ENCODE data around the gene C12orf56. TPM values are rescaled to one million over a fixed set of nuclear protein-coding genes. Genes with fewer than 3 reads are reported as not detected.

C12orf56 gene
- total RNA-seq, 3 donors from 2014 or later, result 0.09 to 0.53 TPM; not detected in 1

DNA sequence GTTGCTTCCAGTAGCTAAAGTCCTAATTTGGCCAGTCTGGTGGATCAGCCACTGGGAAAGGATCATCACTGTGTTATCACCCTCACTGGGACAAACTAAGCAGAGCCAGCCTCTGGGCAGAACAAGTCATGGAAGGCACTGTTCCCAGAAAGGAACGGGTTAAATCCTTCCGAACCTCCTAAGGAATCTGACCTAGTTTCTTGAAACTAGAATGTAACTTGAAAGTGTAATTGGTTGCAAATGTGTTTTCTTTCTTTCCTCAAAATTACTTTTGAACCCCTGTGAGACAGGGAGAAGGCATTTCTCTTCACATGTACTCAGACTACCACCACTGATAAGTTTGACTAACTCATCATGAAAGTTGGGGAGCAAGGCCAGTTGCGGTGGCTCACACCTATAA is 149.8 kb downstream of the C12orf56 start:
- Histone ChIP-seq H3K4me3 (no peak overlapping the region), H3K4me1 (ENCODE audit: low read depth) (no peaks in the 10 kb centered on the region), H3K36me3 (ENCODE audit: low read depth) (no peaks in the 10 kb centered on the region), H3K9me3 (no peaks in the 10 kb centered on the region)
- intact Hi-C loops (cut with DNase I, micrococcal nuclease), result no loop called here
- no peak for DNase-seq
- no peak for ATAC-seq
- TF ChIP-seq, protein P1, sequence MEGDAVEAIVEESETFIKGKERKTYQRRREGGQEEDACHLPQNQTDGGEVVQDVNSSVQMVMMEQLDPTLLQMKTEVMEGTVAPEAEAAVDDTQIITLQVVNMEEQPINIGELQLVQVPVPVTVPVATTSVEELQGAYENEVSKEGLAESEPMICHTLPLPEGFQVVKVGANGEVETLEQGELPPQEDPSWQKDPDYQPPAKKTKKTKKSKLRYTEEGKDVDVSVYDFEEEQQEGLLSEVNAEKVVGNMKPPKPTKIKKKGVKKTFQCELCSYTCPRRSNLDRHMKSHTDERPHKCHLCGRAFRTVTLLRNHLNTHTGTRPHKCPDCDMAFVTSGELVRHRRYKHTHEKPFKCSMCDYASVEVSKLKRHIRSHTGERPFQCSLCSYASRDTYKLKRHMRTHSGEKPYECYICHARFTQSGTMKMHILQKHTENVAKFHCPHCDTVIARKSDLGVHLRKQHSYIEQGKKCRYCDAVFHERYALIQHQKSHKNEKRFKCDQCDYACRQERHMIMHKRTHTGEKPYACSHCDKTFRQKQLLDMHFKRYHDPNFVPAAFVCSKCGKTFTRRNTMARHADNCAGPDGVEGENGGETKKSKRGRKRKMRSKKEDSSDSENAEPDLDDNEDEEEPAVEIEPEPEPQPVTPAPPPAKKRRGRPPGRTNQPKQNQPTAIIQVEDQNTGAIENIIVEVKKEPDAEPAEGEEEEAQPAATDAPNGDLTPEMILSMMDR (IDR thresholded peaks at IDR 0.05), result no peak

DNA sequence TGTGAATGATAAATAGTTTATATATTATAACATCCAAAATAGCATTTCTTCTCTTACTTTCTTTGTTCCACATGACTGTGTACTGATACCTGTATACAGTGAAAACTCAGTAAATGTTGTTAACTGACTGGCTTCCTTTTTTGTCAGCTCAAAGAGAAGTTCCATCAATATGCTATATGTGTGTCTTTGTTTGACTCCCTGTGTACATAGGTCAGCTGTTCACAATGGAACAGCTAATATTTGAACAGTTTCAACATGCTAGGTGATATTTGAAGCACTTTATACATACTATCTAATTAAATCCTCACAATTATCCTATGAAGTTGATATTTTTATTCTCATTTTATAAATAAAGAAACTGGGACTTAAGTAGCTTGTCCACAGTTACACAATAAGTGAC is 153.2 kb downstream of the C12orf56 start:
- H3K9me3 ChIP-seq, result no peaks in the 10 kb centered on the region
- DNase-seq (no peak), ATAC-seq (peak; percentile 35)
- intact Hi-C loops (cut with DNase I, micrococcal nuclease), result no loop called here
- no peak overlapping the region for H3K4me3 ChIP-seq
- H3K4me1 ChIP-seq (ENCODE audit: low read depth), result no peaks in the 10 kb centered on the region
- H3K36me3 ChIP-seq (ENCODE audit: low read depth), result no peaks in the 10 kb centered on the region
- TF ChIP-seq, protein P1 (IDR thresholded peaks at IDR 0.05), result no peak

DNA sequence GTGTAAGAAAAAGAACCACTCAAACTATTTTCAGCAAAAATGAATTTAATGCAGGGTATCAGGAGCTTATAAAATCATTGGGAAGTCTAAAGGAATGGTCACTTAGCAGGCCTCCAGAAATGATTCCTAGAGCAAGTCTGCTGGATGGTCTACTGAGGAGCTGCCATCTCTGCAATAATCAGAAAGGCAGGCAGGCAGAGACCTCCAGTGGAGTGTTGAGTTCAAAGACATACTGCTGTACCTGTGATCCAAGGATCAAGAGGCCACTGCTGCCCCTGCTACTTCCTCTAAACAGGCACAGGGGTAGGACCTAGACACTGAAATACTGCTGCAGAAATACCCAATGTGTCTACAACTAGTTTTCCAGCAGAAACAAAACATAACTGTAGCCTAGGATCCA is 154.0 kb downstream of the C12orf56 start:
- ATAC-seq (no peak), DNase-seq (no peak)
- TF ChIP-seq, protein P1 (IDR thresholded peaks at IDR 0.05), result no peak
- intact Hi-C loops (cut with DNase I, micrococcal nuclease), result no loop called here
- Histone ChIP-seq H3K4me1 (ENCODE audit: low read depth) (no peaks in the 10 kb centered on the region), H3K4me3 (no peak overlapping the region), H3K9me3 (no peaks in the 10 kb centered on the region), H3K36me3 (ENCODE audit: low read depth) (no peaks in the 10 kb centered on the region)

DNA sequence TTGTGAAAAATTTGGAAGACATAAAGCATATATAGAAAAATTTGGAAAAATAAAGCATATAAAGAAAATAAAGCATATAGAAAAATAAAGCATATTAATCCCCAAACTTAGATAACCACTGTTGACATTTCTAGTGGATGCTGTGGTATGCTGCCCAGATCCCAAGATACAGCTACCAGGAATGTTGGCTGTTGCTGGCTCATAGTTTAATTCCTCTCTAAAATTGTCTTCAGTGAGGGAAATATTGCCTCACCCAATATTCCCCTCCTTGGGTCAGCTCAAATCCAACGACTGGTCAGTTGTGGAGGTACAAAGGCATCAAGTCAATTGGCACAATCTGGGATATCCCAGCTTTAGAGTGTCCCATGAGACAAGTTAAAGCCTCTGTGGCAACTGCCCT is 158.4 kb downstream of the C12orf56 start:
- H3K4me1 ChIP-seq (ENCODE audit: low read depth), result no peaks in the 10 kb centered on the region
- intact Hi-C loops (cut with DNase I, micrococcal nuclease), result no loop called here
- no peak overlapping the region for H3K4me3 ChIP-seq
- H3K9me3 ChIP-seq, result no peaks in the 10 kb centered on the region
- TF ChIP-seq, protein P1 (IDR thresholded peaks at IDR 0.05), result no peak
- DNase-seq (no peak), ATAC-seq (no peak)
- H3K36me3 ChIP-seq (ENCODE audit: low read depth), result no peaks in the 10 kb centered on the region

DNA sequence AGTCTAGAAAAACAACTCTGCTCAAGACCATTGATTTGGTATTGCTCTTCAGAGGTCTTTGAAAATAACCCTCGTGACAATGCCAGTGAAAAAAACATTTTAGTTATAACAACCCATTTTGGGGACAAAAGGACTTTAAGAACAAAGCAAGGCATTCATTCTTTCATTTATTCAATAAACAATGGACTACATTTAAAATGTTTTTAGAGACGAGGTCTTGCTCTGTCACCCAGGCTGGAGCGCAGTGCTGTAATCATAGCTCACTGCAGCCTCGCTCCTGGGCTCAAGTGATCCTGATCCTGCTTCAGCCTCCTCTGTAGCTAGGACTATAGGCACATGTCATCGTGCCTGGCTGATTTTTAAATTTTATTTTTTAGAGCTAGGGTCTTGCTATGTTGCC is 160.8 kb downstream of the C12orf56 start:
- intact Hi-C loops (cut with DNase I, micrococcal nuclease), result no loop called here
- no peaks in the 10 kb centered on the region for H3K9me3 ChIP-seq
- no peak overlapping the region for H3K4me3 ChIP-seq
- H3K36me3 ChIP-seq (ENCODE audit: low read depth), result no peaks in the 10 kb centered on the region
- DNase-seq (no peak), ATAC-seq (no peak)
- no peaks in the 10 kb centered on the region for H3K4me1 ChIP-seq (ENCODE audit: low read depth)
- TF ChIP-seq, protein P1 (IDR thresholded peaks at IDR 0.05), result no peak

DNA sequence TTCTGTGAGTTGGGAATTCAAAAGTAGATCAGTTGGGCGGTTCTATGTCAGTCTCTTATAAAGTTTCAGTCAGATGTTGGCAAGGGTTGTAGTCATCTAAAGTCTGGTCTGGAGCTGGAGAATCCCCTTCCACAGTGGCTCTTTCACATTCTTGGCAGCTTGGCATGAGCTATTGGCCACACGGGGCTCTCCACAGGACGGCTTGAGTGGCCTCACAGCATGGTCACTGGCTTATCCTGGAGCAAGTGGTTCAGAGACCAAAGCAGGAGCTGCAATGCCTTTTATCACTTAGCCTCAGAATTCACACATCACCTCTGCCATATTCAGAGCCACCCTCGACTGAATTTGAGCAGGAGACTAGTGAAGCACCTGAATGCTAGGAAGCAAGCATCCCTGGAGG is 161.3 kb downstream of the C12orf56 start:
- intact Hi-C loops (cut with DNase I, micrococcal nuclease), result no loop called here
- no peaks in the 10 kb centered on the region for H3K9me3 ChIP-seq
- TF ChIP-seq, protein P1 (IDR thresholded peaks at IDR 0.05), result no peak
- no peak for DNase-seq
- H3K36me3 ChIP-seq (ENCODE audit: low read depth), result no peaks in the 10 kb centered on the region
- no peaks in the 10 kb centered on the region for H3K4me1 ChIP-seq (ENCODE audit: low read depth)
- no peak overlapping the region for H3K4me3 ChIP-seq
- ATAC-seq, result no peak
